Measurements from ENCODE around the gene RMDN3.
A peak's percentile ranks its signal among the peaks of the same experiment; 100 is the strongest.

Gene RMDN3

GRCh38 chr15:40747685-40748631, 7.1 kb downstream of the RMDN3 start:
- no peak for DNase-seq (ENCODE audit: low read depth in 2 of 2)

- no peak for DNase-seq (ENCODE audit: low read depth in 2 of 2)
Measured at GRCh38 chr15:40746916-40747418, 8.1 kb downstream of the RMDN3 start.

- DNase-seq (ENCODE audit: low read depth in 2 of 2) = no peak
Measured at GRCh38 chr15:40744815-40745152, 10.3 kb downstream of the RMDN3 start.

GRCh38 chr15:40743921-40744814, 10.9 kb downstream of the RMDN3 start:
- peak in 1 of 2 experiments; percentile 45 for DNase-seq (ENCODE audit: low read depth in 2 of 2)

GRCh38 chr15:40743485-40743901, 11.6 kb downstream of the RMDN3 start:
- DNase-seq (ENCODE audit: low read depth in 2 of 2) = no peak

- no peak for DNase-seq (ENCODE audit: low read depth in 2 of 2)
Measured at GRCh38 chr15:40739854-40740253, 15.2 kb downstream of the RMDN3 start.

GRCh38 chr15:40739047-40739446, 16.0 kb downstream of the RMDN3 start:
- DNase-seq (ENCODE audit: low read depth in 2 of 2) = no peak

- DNase-seq (ENCODE audit: low read depth in 2 of 2) = no peak
Measured at GRCh38 chr15:40737048-40737447, 18.0 kb downstream of the RMDN3 start.

GRCh38 chr15:40736575-40736974, 18.5 kb downstream of the RMDN3 start:
- DNase-seq (ENCODE audit: low read depth in 2 of 2) = no peak

GRCh38 chr15:40731034-40731433, 24.0 kb downstream of the RMDN3 start:
- no peak for DNase-seq (ENCODE audit: low read depth in 2 of 2)

- no peak for DNase-seq (ENCODE audit: low read depth in 2 of 2)
Measured at GRCh38 chr15:40723919-40724318, 31.1 kb downstream of the RMDN3 start.

- no peak for DNase-seq (ENCODE audit: low read depth in 2 of 2)
Measured at GRCh38 chr15:40722934-40723333, 32.1 kb downstream of the RMDN3 start.

- DNase-seq (ENCODE audit: low read depth in 2 of 2) = no peak
Measured at GRCh38 chr15:40722354-40722753, 32.7 kb downstream of the RMDN3 start.

GRCh38 chr15:40721701-40722100, 33.4 kb downstream of the RMDN3 start:
- no peak for DNase-seq (ENCODE audit: low read depth in 2 of 2)

- no peak for DNase-seq (ENCODE audit: low read depth in 2 of 2)
Measured at GRCh38 chr15:40716165-40716564, 38.9 kb downstream of the RMDN3 start.

- no peak for DNase-seq (ENCODE audit: low read depth in 2 of 2)
Measured at GRCh38 chr15:40714144-40714543, 40.9 kb downstream of the RMDN3 start.

GRCh38 chr15:40706121-40706520, 48.9 kb downstream of the RMDN3 start:
- DNase-seq (ENCODE audit: low read depth in 2 of 2) = no peak

GRCh38 chr15:40702077-40702476, 53.0 kb downstream of the RMDN3 start:
- no peak for DNase-seq (ENCODE audit: low read depth in 2 of 2)

GRCh38 chr15:40697916-40698315, 57.1 kb downstream of the RMDN3 start:
- DNase-seq (ENCODE audit: low read depth in 2 of 2) = no peak

GRCh38 chr15:40696228-40696627, 58.8 kb downstream of the RMDN3 start:
- DNase-seq (ENCODE audit: low read depth in 2 of 2) = no peak

GRCh38 chr15:40695469-40695890, 59.6 kb downstream of the RMDN3 start:
- peak in 1 of 2 experiments; percentile 15 for DNase-seq (ENCODE audit: low read depth in 2 of 2)
